Omental fat pad (tissue), 4 donors: ENCODE measurements around the gene TTLL5. TPM values are rescaled to one million over a fixed set of nuclear protein-coding genes. Genes with fewer than 3 reads are reported as not detected.

Experiments
- ATAC-seq: fragments of 150-250 bp; one replicate; pipeline ENCODE4 v1.9.1; 2016; ENCODE audit warnings: mild to moderate bottlenecking, moderate library complexity; ENCODE audit not compliant: low FRiP score
- DNase-seq: peaks from one replicate; pipeline ENCODE4 v3.0.0-alpha.2; 2019; ENCODE audit warnings: low spot score
- CTCF ChIP-seq, 3 donors: fragments of 450-650 bp; IDR thresholded peaks; one replicate each; pipeline ENCODE4 v1.5.1; 2016 to 2017; ENCODE audit warnings: antibody characterized with exemption in 3 of 3, mild to moderate bottlenecking in 3 of 3, moderate library complexity in 2 of 3
- total RNA-seq, 4 donors: library from RNA; depleted of rRNA; stranded (reverse); fragments of >200 nt; gene quantifications; one replicate each; pipeline ENCODE4 v1.1.0, GENCODE V29; 2016

TTLL5 gene
- total RNA-seq, 4 donors from 2014 or later = 17.3 to 28.2 (median 22.2) TPM

GRCh38 chr14:75640876-75641275, 20.2 kb upstream of the TTLL5 start:
- no peak for DNase-seq
- ATAC-seq = no peak

GRCh38 chr14:75643985-75644384, 17.1 kb upstream of the TTLL5 start:
- no peak for DNase-seq
- TF ChIP-seq CTCF (IDR thresholded peaks at IDR 0.05) = no peak
- no peak for ATAC-seq

More at GRCh38 chr14:75640876-75641275, 20.2 kb upstream of the TTLL5 start:
- TF ChIP-seq CTCF (IDR thresholded peaks at IDR 0.05) = no peak

GRCh38 chr14:75645056-75645455, 16.0 kb upstream of the TTLL5 start:
- no peak for TF ChIP-seq CTCF (IDR thresholded peaks at IDR 0.05)
- no peak for ATAC-seq

GRCh38 chr14:75646762-75647161, 14.3 kb upstream of the TTLL5 start:
- TF ChIP-seq CTCF (IDR thresholded peaks at IDR 0.05) = no peak
- DNase-seq (no peak), ATAC-seq (no peak)

More at GRCh38 chr14:75645056-75645455, 16.0 kb upstream of the TTLL5 start:
- DNase-seq = no peak

- no peak for DNase-seq
- ATAC-seq = no peak
Observed at GRCh38 chr14:75647640-75648039, 13.4 kb upstream of the TTLL5 start.

GRCh38 chr14:75648066-75648838, 12.8 kb upstream of the TTLL5 start:
- no peak for TF ChIP-seq CTCF (IDR thresholded peaks at IDR 0.05)
- DNase-seq (no peak), ATAC-seq (peak; percentile 76)

More at GRCh38 chr14:75647640-75648039, 13.4 kb upstream of the TTLL5 start:
- TF ChIP-seq CTCF (IDR thresholded peaks at IDR 0.05) = no peak

- no peak for ATAC-seq
- no peak for DNase-seq
Observed at GRCh38 chr14:75649337-75649736, 11.7 kb upstream of the TTLL5 start.

More at GRCh38 chr14:75649337-75649736, 11.7 kb upstream of the TTLL5 start:
- TF ChIP-seq CTCF (IDR thresholded peaks at IDR 0.05) = no peak
